Measurements from ENCODE around the gene RBM10. TPM values are rescaled to one million over a fixed set of nuclear protein-coding genes. Genes with fewer than 3 reads are reported as not detected.

Gene RBM10
- total RNA-seq, 4 donors from 2014 or later: 26.5 to 43.0 (median 35.2) TPM

GRCh38 chrX:47156611-47157520 lies 11.8 kb downstream of the RBM10 start:
- Histone ChIP-seq H3K9me3 (no peaks in the 10 kb centered on the region), H3K36me3 (no peaks in the 10 kb centered on the region), H3K4me1 (no peaks in the 10 kb centered on the region), H3K27me3 (no peaks in the 10 kb centered on the region), H3K4me3 (replicated peaks in 1 of 3) (no peak overlapping the region), H3K27ac (no peak overlapping the region)
- TF ChIP-seq POLR2A (IDR thresholded peaks at IDR 0.05) (no peak), CTCF (IDR thresholded peaks at IDR 0.05) (no peak)
- intact Hi-C loops (cut with DNase I): no loop called here
- WGBS, 2 donors: 93 to 97% methylated on average over 6 to 14 of the region's 26 CpGs
- DNase-seq: no peak

GRCh38 chrX:47158131-47158530 lies 13.1 kb downstream of the RBM10 start:
- H3K27me3 ChIP-seq: no peaks in the 10 kb centered on the region
- DNase-seq: no peak
- H3K9me3 ChIP-seq: no peaks in the 10 kb centered on the region
- intact Hi-C loops (cut with DNase I): no loop called here
- H3K4me1 ChIP-seq: no peaks in the 10 kb centered on the region
- H3K36me3 ChIP-seq: no peaks in the 10 kb centered on the region
- TF ChIP-seq CTCF (IDR thresholded peaks at IDR 0.05): no peak
- no peak for TF ChIP-seq POLR2A (IDR thresholded peaks at IDR 0.05)
- no peak overlapping the region for H3K27ac ChIP-seq
- 98% methylated on average over 6 to 11 of the region's 16 CpGs for WGBS, 2 donors
- H3K4me3 ChIP-seq (replicated peaks in 1 of 3): no peak overlapping the region

GRCh38 chrX:47158781-47159180 lies 13.8 kb downstream of the RBM10 start:
- WGBS, 2 donors: 98 to 100% methylated on average over 3 to 5 of the region's 5 CpGs
- H3K4me3 ChIP-seq (replicated peaks in 1 of 3): no peak overlapping the region
- H3K36me3 ChIP-seq: no peaks in the 10 kb centered on the region
- no peaks in the 10 kb centered on the region for H3K4me1 ChIP-seq
- DNase-seq: no peak
- no peaks in the 10 kb centered on the region for H3K27me3 ChIP-seq
- intact Hi-C loops (cut with DNase I): no loop called here
- TF ChIP-seq CTCF (IDR thresholded peaks at IDR 0.05): no peak
- no peak for TF ChIP-seq POLR2A (IDR thresholded peaks at IDR 0.05)
- H3K27ac ChIP-seq: no peak overlapping the region
- H3K9me3 ChIP-seq: no peaks in the 10 kb centered on the region

GRCh38 chrX:47160781-47161180 lies 15.8 kb downstream of the RBM10 start:
- Histone ChIP-seq H3K27ac (no peak overlapping the region), H3K27me3 (no peaks in the 10 kb centered on the region), H3K9me3 (no peaks in the 10 kb centered on the region), H3K4me1 (no peaks in the 10 kb centered on the region), H3K4me3 (replicated peaks in 1 of 3) (no peak overlapping the region), H3K36me3 (no peaks in the 10 kb centered on the region)
- intact Hi-C loops (cut with DNase I): no loop called here
- no peak for DNase-seq
- TF ChIP-seq CTCF (IDR thresholded peaks at IDR 0.05) (no peak), POLR2A (IDR thresholded peaks at IDR 0.05) (no peak)
- 83 to 89% methylated on average over 4 of the region's 4 CpGs for WGBS, 2 donors

GRCh38 chrX:47162927-47163583 lies 18.0 kb downstream of the RBM10 start:
- intact Hi-C loops (cut with DNase I): no loop called here
- TF ChIP-seq CTCF (IDR thresholded peaks at IDR 0.05) (no peak), POLR2A (IDR thresholded peaks at IDR 0.05) (no peak)
- 98 to 99% methylated on average over 5 of the region's 5 CpGs for WGBS, 2 donors

More at GRCh38 chrX:47162927-47163583, 18.0 kb downstream of the RBM10 start:
- no peaks in the 10 kb centered on the region for H3K27me3 ChIP-seq
- H3K4me3 ChIP-seq (replicated peaks in 1 of 3): no peak overlapping the region
- no peak overlapping the region for H3K27ac ChIP-seq
- H3K9me3 ChIP-seq: no peaks in the 10 kb centered on the region
- H3K36me3 ChIP-seq: no peaks in the 10 kb centered on the region
- DNase-seq: no peak
- H3K4me1 ChIP-seq: no peaks in the 10 kb centered on the region
